ENCODE measurements around the gene R3HDM2.

The R3HDM2 gene

DNA sequence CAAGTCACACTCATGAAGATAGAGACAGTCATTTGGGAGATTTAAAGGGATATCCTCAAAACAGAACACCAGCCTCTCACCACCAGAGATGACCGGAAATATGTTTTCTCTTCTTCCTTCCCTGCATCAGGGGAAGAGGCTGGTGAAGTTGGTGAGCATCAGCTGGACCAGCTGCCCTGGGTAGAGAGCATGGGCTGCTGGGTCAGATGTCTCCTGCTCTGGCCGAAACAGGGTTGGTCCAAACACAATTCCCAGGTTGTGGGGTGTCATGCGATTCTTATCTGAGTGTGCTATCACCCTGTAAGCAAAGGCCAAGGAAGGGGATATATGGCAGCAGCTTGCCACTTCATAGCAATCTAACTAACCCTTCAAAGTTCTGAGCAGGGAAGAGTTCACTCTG, 41.5 kb upstream of the R3HDM2 start:
- peaks cover 4% of the 10 kb centered on the region for H3K36me3 ChIP-seq (ENCODE audit: insufficient read depth, low read length)
- H3K4me1 ChIP-seq (ENCODE audit: insufficient read depth, low read length): peaks cover 9% of the 10 kb centered on the region
- H3K9me3 ChIP-seq (ENCODE audit: low read length): no peaks in the 10 kb centered on the region
- H3K4me3 ChIP-seq (ENCODE audit: low read length): no peak overlapping the region
- peaks cover 40% of the 10 kb centered on the region for H3K27me3 ChIP-seq (ENCODE audit: insufficient read depth, low read length)
- H2AFZ ChIP-seq (ENCODE audit: low read depth, low read length): no peak overlapping the region

DNA sequence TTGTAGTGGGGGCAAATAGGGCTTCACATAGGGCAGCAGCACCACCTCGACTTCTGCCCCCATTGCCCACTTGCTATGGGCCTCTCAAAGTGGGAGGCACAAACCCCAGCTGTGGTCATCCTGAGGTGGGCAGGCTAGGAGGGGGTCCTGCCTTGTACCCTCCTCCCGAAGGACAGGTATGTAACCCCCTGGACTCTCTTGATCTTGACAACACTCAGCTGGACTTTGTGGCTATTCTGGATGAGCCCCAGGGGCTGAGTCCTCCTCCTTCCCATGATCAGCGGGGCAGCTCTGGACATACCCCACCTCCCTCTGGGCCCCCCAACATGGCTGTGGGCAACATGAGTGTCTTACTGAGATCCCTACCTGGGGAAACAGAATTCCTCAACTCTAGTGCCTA, 40.8 kb upstream of the R3HDM2 start:
- Histone ChIP-seq H3K27me3 (ENCODE audit: insufficient read depth, low read length) (peaks cover 33% of the 10 kb centered on the region), H3K4me1 (ENCODE audit: insufficient read depth, low read length) (peaks cover 9% of the 10 kb centered on the region), H2AFZ (ENCODE audit: low read depth, low read length) (no peak overlapping the region), H3K9me3 (ENCODE audit: low read length) (no peaks in the 10 kb centered on the region), H3K4me3 (ENCODE audit: low read length) (no peak overlapping the region), H3K36me3 (ENCODE audit: insufficient read depth, low read length) (peaks cover 4% of the 10 kb centered on the region)

DNA sequence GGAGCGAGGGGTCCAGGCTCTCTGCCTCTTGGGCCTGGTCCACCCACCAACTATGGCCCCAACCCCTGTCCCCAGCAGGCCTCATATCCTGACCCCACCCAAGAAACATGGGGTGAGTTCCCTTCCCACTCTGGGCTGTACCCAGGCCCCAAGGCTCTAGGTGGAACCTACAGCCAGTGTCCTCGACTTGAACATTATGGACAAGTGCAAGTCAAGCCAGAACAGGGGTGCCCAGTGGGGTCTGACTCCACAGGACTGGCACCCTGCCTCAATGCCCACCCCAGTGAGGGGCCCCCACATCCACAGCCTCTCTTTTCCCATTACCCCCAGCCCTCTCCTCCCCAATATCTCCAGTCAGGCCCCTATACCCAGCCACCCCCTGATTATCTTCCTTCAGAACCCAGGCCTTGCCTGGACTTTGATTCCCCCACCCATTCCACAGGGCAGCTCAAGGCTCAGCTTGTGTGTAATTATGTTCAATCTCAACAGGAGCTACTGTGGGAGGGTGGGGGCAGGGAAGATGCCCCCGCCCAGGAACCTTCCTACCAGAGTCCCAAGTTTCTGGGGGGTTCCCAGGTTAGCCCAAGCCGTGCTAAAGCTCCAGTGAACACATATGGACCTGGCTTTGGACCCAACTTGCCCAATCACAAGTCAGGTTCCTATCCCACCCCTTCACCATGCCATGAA, 40.3 kb upstream of the R3HDM2 start:
- no peak overlapping the region for H3K4me3 ChIP-seq (ENCODE audit: low read length)
- no peak overlapping the region for H2AFZ ChIP-seq (ENCODE audit: low read depth, low read length)
- peaks cover 27% of the 10 kb centered on the region for H3K27me3 ChIP-seq (ENCODE audit: insufficient read depth, low read length)
- H3K4me1 ChIP-seq (ENCODE audit: insufficient read depth, low read length): peaks cover 9% of the 10 kb centered on the region
- no peaks in the 10 kb centered on the region for H3K9me3 ChIP-seq (ENCODE audit: low read length)
- H3K36me3 ChIP-seq (ENCODE audit: insufficient read depth, low read length): peaks cover 4% of the 10 kb centered on the region

DNA sequence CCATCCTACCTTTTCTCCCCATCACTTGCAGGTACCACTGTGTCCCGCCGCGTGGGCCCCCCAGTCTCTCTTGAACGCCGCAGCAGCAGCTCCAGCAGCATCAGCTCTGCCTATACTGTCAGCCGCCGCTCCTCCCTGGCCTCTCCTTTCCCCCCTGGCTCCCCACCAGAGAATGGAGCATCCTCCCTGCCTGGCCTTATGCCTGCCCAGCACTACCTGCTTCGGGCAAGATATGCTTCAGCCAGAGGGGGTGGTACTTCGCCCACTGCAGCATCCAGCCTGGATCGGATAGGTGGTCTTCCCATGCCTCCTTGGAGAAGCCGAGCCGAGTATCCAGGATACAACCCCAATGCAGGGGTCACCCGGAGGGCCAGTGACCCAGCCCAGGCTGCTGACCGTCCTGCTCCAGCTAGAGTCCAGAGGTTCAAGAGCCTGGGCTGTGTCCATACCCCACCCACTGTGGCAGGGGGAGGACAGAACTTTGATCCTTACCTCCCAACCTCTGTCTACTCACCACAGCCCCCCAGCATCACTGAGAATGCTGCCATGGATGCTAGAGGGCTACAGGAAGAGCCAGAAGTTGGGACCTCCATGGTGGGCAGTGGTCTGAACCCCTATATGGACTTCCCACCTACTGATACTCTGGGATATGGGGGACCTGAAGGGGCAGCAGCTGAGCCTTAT, 39.6 kb upstream of the R3HDM2 start:
- H3K36me3 ChIP-seq (ENCODE audit: insufficient read depth, low read length): peaks cover 4% of the 10 kb centered on the region
- H3K27me3 ChIP-seq (ENCODE audit: insufficient read depth, low read length): peaks cover 21% of the 10 kb centered on the region
- H3K4me3 ChIP-seq (ENCODE audit: low read length): no peak overlapping the region
- no peak overlapping the region for H2AFZ ChIP-seq (ENCODE audit: low read depth, low read length)
- peaks cover 5% of the 10 kb centered on the region for H3K4me1 ChIP-seq (ENCODE audit: insufficient read depth, low read length)
- no peaks in the 10 kb centered on the region for H3K9me3 ChIP-seq (ENCODE audit: low read length)

DNA sequence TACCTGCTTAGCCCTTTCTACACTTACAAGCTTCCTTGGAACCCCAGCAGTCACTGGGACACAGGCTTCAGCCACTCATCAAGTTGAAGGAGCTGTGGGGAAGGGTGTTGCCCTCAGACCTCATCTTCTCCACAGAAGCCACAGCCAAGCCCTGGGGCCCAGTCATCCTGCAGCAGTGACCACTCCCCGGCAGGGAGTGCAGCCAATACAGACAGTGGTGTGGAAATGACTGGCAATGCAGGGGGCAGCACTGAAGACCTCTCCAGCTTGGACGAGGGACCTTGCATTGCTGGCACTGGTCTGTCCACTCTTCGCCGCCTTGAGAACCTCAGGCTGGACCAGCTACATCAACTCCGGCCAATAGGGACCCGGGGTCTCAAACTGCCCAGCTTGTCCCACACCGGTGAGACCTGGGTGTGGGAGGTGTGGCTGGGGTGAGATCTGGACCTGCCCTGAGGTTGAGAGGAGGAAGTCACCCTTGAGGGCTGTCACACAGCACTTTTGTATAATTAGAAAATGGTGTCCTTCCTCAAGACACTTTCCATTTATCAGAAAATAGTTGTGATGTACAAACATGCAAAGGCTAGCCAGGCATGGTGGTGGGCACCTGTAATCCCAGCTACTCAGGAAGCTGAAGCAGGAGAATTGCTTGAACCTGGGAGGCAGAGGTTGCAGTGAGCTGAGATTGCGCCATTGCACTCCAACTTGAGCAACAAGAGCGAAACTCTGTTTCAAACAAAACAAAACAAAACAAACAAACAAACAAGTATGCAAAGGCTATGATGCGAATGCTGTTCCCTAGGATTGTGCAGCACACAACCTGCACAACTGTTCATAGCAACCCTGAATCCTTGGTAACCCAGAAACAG, 38.7 kb upstream of the R3HDM2 start:
- peaks cover 4% of the 10 kb centered on the region for H3K36me3 ChIP-seq (ENCODE audit: insufficient read depth, low read length)
- H2AFZ ChIP-seq (ENCODE audit: low read depth, low read length): no peak overlapping the region
- H3K9me3 ChIP-seq (ENCODE audit: low read length): no peaks in the 10 kb centered on the region
- peaks cover 12% of the 10 kb centered on the region for H3K27me3 ChIP-seq (ENCODE audit: insufficient read depth, low read length)
- no peak overlapping the region for H3K4me3 ChIP-seq (ENCODE audit: low read length)
- no peaks in the 10 kb centered on the region for H3K4me1 ChIP-seq (ENCODE audit: insufficient read depth, low read length)

DNA sequence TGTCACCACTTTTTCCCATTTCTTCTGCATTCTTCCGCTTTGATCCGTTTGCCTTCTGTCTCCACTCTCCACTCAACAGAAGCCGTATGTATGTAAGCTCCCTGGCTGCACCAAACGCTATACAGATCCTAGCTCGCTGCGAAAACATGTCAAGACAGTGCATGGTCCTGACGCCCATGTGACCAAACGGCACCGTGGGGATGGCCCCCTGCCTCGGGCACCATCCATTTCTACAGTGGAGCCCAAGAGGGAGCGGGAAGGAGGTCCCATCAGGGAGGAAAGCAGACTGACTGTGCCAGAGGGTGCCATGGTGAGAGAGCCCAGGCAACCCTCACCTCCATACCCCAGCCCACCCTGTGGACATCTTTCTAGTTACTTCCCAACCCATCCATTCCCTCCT, 37.1 kb upstream of the R3HDM2 start:
- Histone ChIP-seq H3K4me3 (ENCODE audit: low read length) (no peak overlapping the region), H3K27me3 (ENCODE audit: insufficient read depth, low read length) (no peaks in the 10 kb centered on the region), H2AFZ (ENCODE audit: low read depth, low read length) (no peak overlapping the region), H3K4me1 (ENCODE audit: insufficient read depth, low read length) (no peaks in the 10 kb centered on the region), H3K9me3 (ENCODE audit: low read length) (no peaks in the 10 kb centered on the region), H3K36me3 (ENCODE audit: insufficient read depth, low read length) (peaks cover 4% of the 10 kb centered on the region)

DNA sequence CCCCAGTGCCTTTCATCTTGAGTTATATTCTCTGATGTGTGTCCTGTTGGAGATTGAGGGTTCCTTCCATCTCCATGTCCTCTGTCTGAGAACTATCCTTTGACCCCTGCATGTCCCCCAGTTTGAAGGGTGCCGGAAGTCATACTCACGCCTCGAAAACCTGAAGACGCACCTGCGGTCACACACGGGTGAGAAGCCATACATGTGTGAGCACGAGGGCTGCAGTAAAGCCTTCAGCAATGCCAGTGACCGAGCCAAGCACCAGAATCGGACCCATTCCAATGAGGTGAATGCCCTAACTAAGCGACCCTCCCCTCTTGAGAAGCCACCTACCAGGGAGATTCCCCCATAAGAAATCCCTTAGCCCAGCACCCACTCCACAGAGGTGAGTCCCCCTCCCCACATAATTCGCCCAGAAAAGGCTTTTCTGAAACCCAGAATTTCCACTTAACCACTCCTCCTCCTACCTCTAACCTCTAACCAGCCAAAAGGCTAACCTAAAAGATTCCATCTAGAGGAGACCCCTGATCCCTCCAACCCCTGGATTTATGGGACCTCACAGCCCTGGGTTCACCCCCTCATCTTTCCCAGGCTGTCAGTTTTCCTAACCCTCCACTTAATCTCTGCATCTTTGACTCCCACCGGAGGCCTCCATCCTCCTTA, 36.5 kb upstream of the R3HDM2 start:
- no peak overlapping the region for H3K4me3 ChIP-seq (ENCODE audit: low read length)
- H3K27me3 ChIP-seq (ENCODE audit: insufficient read depth, low read length): no peaks in the 10 kb centered on the region
- peaks cover 4% of the 10 kb centered on the region for H3K4me1 ChIP-seq (ENCODE audit: insufficient read depth, low read length)
- H3K9me3 ChIP-seq (ENCODE audit: low read length): no peaks in the 10 kb centered on the region
- peaks cover 4% of the 10 kb centered on the region for H3K36me3 ChIP-seq (ENCODE audit: insufficient read depth, low read length)
- no peak overlapping the region for H2AFZ ChIP-seq (ENCODE audit: low read depth, low read length)

DNA sequence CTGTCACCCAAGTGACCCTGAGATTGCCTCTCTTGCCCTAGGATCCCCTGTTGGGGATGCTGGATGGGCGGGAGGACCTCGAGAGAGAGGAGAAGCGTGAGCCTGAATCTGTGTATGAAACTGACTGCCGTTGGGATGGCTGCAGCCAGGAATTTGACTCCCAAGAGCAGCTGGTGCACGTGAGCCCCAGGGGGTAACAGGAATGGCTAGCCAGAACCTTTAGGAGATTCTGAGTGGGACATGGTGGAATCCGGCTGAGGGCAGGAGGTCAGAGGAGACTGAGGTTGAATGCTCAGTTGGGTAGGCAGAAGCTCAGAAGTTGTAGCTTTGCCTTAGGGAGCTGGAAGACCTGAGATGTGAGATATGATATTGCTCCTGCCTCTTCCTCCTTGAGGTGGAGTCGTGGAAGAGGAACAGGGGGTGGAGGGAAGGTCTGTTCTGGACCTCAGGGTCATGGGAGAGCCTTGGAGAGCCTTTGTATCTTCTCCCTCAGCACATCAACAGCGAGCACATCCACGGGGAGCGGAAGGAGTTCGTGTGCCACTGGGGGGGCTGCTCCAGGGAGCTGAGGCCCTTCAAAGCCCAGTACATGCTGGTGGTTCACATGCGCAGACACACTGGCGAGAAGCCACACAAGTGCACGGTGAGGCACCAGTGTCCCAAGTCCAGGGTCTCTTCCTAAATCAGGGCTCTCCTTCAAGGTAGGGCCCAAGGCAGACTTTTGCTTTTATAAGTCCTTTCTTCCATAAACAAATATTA, 35.1 kb upstream of the R3HDM2 start:
- Histone ChIP-seq H3K27me3 (ENCODE audit: insufficient read depth, low read length) (no peaks in the 10 kb centered on the region), H3K4me1 (ENCODE audit: insufficient read depth, low read length) (peaks cover 14% of the 10 kb centered on the region), H3K4me3 (ENCODE audit: low read length) (no peak overlapping the region), H3K9me3 (ENCODE audit: low read length) (no peaks in the 10 kb centered on the region), H3K36me3 (ENCODE audit: insufficient read depth, low read length) (peaks cover 3% of the 10 kb centered on the region), H2AFZ (ENCODE audit: low read depth, low read length) (no peak overlapping the region)

DNA sequence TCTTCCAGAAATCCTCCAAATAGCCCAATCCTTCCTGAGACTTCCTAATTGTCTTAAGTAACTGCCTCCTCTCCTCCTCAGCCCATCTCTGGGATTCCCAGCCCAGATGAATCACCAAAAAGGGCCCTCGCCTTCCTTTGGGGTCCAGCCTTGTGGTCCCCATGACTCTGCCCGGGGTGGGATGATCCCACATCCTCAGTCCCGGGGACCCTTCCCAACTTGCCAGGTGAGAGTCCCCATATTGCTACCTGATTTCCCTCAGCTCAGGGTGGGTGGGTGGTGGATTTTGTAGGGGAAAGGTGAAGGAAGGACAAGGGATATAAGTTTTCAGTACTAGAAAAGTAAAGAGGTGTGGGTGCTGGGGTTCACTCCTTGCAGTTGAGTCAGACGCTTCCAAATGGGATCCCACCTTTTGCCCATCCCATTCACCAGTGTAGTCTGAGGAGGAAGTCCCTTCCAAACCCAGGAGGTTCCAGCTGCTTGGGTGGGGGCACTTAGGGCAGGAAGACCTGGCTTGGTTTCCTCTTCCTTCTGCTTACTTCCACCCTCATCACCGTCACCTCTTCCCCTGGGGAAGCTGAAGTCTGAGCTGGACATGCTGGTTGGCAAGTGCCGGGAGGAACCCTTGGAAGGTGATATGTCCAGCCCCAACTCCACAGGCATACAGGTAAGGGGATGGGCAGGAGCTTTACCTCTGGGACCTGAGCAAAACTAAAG, 34.3 kb upstream of the R3HDM2 start:
- Histone ChIP-seq H3K9me3 (ENCODE audit: low read length) (no peaks in the 10 kb centered on the region), H3K36me3 (ENCODE audit: insufficient read depth, low read length) (no peaks in the 10 kb centered on the region), H3K4me3 (ENCODE audit: low read length) (no peak overlapping the region), H2AFZ (ENCODE audit: low read depth, low read length) (no peak overlapping the region), H3K27me3 (ENCODE audit: insufficient read depth, low read length) (no peaks in the 10 kb centered on the region), H3K4me1 (ENCODE audit: insufficient read depth, low read length) (peaks cover 21% of the 10 kb centered on the region)

DNA sequence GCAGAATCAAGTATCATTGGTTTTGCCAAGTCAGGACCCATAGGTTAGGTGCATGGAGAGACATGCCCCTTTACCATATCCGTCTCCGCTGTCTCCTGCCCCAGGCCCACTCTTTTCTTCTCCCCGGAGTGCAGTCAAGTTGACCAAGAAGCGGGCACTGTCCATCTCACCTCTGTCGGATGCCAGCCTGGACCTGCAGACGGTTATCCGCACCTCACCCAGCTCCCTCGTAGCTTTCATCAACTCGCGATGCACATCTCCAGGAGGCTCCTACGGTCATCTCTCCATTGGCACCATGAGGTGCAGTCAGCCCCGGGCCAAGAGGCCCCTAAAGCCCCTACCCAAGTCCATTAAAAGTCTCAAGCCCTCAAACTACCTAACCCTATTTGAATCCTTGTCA, 33.7 kb upstream of the R3HDM2 start:
- H3K9me3 ChIP-seq (ENCODE audit: low read length): no peaks in the 10 kb centered on the region
- peaks cover 22% of the 10 kb centered on the region for H3K4me1 ChIP-seq (ENCODE audit: insufficient read depth, low read length)
- no peak overlapping the region for H3K4me3 ChIP-seq (ENCODE audit: low read length)
- no peaks in the 10 kb centered on the region for H3K27me3 ChIP-seq (ENCODE audit: insufficient read depth, low read length)
- H2AFZ ChIP-seq (ENCODE audit: low read depth, low read length): no peak overlapping the region
- H3K36me3 ChIP-seq (ENCODE audit: insufficient read depth, low read length): no peaks in the 10 kb centered on the region

DNA sequence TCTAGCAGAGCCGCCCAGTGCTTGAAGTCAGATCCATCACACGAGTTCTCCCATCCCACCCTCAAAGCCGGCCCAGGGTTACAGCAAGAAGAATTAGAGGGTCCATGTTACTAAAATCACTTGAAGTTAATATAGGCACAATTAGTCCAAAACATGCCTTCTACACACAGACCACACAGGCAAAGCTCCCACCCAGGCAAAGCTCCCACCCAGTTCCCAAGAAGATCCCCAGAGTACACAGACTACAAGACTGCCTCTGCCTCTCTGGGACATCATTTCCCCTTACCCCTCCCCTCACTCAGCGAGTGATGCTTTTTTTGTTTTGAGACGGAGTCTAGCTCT, 32.0 kb upstream of the R3HDM2 start:
- Histone ChIP-seq H3K27me3 (ENCODE audit: insufficient read depth, low read length) (no peaks in the 10 kb centered on the region), H3K4me1 (ENCODE audit: insufficient read depth, low read length) (peaks cover 26% of the 10 kb centered on the region), H3K9me3 (ENCODE audit: low read length) (no peaks in the 10 kb centered on the region), H3K36me3 (ENCODE audit: insufficient read depth, low read length) (no peaks in the 10 kb centered on the region), H2AFZ (ENCODE audit: low read depth, low read length) (no peak overlapping the region), H3K4me3 (ENCODE audit: low read length) (no peak overlapping the region)

Data from neuron (in vitro differentiated cells).